MM.1S (cell line): Measurements from ENCODE around the gene USP24.

ENCODE experiments used
- EZH2phosphoT487 ChIP-seq: fragments of 300-600 bp; sonication (generic); IDR thresholded peaks from 2 replicates; pipeline ENCODE4 v1.6.1; 2018; ENCODE audit warnings: antibody characterized with exemption, low read length
- TF ChIP-seq, protein P1 (sequence below): fragments of 300-600 bp; sonication (generic); IDR thresholded peaks from 2 replicates; pipeline ENCODE4 v1.5.1; 2016; ENCODE audit warnings: antibody characterized with exemption, low read length, mixed read lengths

DNA sequence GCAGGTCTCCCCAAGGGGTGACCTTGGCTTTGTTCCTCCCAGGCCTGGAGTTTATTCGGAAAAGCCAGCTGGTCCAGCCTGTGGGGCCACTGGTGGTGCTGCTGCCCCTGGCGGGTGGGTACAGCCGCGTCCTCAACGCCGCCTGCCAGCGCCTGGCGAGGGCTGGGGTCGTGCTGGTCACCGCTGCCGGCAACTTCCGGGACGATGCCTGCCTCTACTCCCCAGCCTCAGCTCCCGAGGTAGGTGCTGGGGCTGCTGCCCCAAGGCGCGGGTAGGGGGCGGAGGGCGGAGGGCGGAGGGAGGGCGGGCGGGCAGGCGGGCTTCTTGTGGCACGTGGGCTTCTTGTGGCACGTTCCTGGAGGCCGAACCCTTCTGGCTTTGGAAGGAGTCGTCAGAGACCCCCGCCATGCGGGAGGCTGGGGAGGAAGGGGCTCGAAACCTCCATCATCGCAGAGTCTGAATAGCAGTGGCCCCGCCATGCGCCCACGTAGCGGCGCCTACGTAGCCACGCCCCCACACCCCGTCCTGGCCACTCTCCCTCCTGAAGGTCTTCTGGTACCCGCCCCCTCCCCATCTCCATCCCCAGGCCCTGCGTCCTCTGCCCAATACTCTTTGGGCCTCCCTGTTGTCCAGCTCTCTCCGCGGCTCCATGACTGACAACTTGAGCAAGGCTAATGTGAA lies 159.1 kb downstream of the USP24 start:
- TF ChIP-seq, protein P1, sequence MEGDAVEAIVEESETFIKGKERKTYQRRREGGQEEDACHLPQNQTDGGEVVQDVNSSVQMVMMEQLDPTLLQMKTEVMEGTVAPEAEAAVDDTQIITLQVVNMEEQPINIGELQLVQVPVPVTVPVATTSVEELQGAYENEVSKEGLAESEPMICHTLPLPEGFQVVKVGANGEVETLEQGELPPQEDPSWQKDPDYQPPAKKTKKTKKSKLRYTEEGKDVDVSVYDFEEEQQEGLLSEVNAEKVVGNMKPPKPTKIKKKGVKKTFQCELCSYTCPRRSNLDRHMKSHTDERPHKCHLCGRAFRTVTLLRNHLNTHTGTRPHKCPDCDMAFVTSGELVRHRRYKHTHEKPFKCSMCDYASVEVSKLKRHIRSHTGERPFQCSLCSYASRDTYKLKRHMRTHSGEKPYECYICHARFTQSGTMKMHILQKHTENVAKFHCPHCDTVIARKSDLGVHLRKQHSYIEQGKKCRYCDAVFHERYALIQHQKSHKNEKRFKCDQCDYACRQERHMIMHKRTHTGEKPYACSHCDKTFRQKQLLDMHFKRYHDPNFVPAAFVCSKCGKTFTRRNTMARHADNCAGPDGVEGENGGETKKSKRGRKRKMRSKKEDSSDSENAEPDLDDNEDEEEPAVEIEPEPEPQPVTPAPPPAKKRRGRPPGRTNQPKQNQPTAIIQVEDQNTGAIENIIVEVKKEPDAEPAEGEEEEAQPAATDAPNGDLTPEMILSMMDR, result no peak
- TF ChIP-seq EZH2phosphoT487, result no peak
